ENCODE results near the gene TRIM58. TPM values are rescaled to one million over a fixed set of nuclear protein-coding genes. Genes with fewer than 3 reads are reported as not detected.

Gene TRIM58
- total RNA-seq, 1 donor, result 3.5 TPM

DNA sequence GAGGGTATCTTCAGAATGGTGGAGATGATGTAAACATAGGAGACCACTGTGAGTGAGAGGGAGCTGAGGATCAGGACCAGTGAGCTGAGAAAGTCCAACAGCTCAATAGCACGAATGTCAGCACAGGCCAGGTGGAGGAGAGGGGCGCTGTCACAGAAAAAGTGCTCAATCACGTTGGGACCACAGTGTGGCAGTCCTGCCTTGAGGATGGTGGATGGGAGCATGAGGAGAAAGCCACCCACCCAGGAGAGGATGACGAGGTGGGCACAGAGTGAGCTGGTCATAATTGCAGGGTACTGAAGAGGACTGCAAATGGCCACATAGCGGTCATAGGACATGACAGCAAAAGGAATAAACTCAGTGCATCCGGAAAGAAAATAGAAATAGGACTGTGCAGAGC, 23.4 kb upstream of the TRIM58 start:
- H3K4me3 ChIP-seq (ENCODE audit: low read depth, low read length), result no peak overlapping the region
- DNase-seq (ENCODE audit: low read depth), result no peak
- TF ChIP-seq, protein P1, sequence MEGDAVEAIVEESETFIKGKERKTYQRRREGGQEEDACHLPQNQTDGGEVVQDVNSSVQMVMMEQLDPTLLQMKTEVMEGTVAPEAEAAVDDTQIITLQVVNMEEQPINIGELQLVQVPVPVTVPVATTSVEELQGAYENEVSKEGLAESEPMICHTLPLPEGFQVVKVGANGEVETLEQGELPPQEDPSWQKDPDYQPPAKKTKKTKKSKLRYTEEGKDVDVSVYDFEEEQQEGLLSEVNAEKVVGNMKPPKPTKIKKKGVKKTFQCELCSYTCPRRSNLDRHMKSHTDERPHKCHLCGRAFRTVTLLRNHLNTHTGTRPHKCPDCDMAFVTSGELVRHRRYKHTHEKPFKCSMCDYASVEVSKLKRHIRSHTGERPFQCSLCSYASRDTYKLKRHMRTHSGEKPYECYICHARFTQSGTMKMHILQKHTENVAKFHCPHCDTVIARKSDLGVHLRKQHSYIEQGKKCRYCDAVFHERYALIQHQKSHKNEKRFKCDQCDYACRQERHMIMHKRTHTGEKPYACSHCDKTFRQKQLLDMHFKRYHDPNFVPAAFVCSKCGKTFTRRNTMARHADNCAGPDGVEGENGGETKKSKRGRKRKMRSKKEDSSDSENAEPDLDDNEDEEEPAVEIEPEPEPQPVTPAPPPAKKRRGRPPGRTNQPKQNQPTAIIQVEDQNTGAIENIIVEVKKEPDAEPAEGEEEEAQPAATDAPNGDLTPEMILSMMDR (IDR thresholded peaks at IDR 0.05; ENCODE audit: insufficient read depth, low read depth, low read length), result no peak

DNA sequence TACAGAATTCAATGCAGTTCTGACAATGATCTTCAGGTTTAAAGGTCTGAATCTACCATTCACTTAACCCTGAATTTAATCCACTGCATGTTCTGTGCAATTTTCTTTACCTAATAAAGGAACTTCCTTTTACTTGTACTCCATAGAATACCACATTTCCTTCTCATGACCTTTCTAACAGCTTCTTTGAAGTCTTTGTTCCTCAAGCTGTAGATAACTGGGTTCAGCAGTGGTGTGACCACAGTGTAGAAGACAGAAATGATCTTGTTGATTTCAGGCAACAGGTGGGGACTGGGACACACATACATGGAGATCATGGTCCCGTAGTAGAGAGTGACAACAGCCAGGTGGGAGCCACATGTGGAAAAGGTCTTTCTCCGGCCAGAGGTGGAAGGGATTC, 16.2 kb upstream of the TRIM58 start:
- H3K4me3 ChIP-seq (ENCODE audit: low read depth, low read length), result no peak overlapping the region
- TF ChIP-seq, protein P1 (IDR thresholded peaks at IDR 0.05; ENCODE audit: insufficient read depth, low read depth, low read length), result no peak
- no peak for DNase-seq (ENCODE audit: low read depth)

DNA sequence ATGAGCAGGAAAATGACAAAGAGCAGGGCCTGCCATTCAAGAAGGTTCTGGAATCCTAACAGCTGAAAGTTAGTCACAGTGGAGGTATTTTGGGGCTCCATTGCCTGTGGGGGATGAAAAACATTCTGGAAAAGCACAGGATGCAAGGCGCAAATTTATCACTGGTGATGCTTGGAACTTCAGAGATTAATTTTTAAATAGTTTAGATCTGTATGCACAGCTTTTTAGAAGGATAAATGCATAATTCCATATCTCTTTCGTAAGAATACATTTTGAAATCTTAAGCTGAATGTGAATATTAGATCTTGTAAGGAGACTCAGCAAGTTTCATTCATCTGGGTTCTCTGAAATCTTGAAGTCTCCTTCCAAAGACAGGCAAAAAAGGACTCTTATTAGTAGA, 15.2 kb upstream of the TRIM58 start, which contains the start of gene OR11L1:
OR11L1 (minus strand) TSS at position 101 of the 400 bp plus-strand sequence; CDS start at position 101, 0 bp downstream.
- TF ChIP-seq, protein P1 (IDR thresholded peaks at IDR 0.05; ENCODE audit: insufficient read depth, low read depth, low read length), result no peak
- no peak within 1 kb of the TSS for H3K4me3 ChIP-seq (ENCODE audit: low read depth, low read length)
- no peak for DNase-seq (ENCODE audit: low read depth)

DNA sequence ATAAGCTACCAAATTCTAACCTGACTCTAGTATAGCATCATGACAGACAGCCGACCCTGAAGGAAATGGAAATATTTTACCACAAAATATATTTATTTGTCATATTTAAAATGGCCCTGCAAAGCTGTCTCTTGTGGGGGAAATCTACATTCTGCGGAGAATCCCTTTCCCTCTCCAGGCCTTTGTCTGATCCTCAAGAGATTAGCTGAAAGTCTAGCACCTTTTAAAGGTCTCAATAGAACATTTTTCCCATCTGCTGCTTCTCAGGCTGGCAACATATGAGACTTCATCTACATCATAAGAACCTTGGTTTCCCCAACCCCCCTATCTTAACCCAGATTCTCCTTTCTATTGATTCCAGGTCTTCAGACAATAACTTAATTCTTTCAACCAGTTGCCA, 13.6 kb upstream of the TRIM58 start:
- H3K4me3 ChIP-seq (ENCODE audit: low read depth, low read length), result no peak overlapping the region
- TF ChIP-seq, protein P1 (IDR thresholded peaks at IDR 0.05; ENCODE audit: insufficient read depth, low read depth, low read length), result no peak
- no peak for DNase-seq (ENCODE audit: low read depth)

DNA sequence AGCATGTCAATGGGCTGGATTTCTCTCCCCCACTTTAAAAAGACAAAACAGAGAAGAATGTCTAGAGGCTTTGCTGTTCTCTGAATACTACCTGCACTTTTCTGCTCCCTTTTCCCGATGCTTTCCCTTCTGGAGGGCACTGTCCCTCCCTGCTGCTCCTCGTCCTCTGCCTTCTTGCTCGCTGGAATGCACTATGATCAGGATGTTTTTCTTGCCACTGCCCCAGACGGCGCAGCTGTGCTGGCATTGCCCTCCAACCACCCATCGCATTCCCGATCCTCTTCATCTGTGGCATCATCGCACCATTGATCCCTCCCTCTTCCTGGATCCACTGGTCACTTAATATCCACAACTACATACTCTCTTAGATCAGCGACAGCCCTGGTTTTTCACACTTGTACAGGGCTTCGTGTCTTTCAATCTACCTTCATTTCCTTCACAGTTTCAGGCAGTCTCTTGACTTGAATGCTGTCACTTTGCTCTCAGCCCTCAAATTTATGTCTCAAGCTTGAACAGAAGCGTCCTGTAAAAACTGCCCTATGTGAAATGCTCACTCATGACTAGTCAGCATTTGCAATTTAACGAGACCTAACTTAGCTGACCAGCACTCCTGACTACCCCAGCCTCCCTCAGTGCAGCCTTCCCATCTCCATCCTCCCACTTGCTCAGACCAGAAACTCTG, 11.8 kb upstream of the TRIM58 start:
- DNase-seq (ENCODE audit: low read depth), result no peak
- TF ChIP-seq, protein P1 (IDR thresholded peaks at IDR 0.05; ENCODE audit: insufficient read depth, low read depth, low read length), result no peak
- no peak overlapping the region for H3K4me3 ChIP-seq (ENCODE audit: low read depth, low read length)

DNA sequence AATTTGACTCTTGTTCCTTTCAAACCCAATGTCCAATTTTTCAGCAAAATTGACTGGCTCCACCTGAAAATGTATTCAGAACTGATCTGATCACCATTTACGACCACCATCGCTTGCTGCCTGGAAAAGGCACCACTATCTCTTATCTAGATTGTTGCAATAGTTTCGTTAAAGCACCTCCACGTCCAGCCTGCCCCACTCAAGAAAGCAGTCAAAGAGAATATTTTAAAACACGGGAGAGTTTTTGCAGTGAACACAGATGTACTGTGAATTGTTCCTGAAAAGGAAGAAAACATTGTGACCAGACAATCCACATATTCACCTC, 11.3 kb upstream of the TRIM58 start:
- TF ChIP-seq, protein P1 (IDR thresholded peaks at IDR 0.05; ENCODE audit: insufficient read depth, low read depth, low read length), result no peak
- H3K4me3 ChIP-seq (ENCODE audit: low read depth, low read length), result no peak overlapping the region
- DNase-seq (ENCODE audit: low read depth), result no peak

DNA sequence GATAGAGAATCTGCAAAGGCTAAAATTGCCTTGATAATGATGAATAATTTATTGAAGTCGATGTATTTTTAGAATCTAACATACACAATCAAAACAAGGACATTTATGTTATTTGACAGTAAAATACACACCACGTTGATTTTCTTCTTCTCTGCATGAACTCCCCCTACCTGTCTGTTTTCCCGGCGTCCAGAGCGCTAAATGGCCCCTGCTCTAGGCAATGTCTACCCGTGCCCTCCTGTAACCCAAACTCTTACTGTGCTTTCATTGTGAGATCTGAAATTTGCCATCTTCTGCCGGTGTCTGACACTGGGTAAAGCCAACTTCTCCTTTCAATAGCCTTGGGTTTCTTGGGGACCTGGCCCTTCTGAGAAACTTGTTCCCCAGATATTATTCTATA, 8.6 kb upstream of the TRIM58 start:
- no peak overlapping the region for H3K4me3 ChIP-seq (ENCODE audit: low read depth, low read length)
- TF ChIP-seq, protein P1 (IDR thresholded peaks at IDR 0.05; ENCODE audit: insufficient read depth, low read depth, low read length), result no peak
- no peak for DNase-seq (ENCODE audit: low read depth)

All from fibroblast of villous mesenchyme (primary cell).